ENCODE results near the gene CDC7.

DNA sequence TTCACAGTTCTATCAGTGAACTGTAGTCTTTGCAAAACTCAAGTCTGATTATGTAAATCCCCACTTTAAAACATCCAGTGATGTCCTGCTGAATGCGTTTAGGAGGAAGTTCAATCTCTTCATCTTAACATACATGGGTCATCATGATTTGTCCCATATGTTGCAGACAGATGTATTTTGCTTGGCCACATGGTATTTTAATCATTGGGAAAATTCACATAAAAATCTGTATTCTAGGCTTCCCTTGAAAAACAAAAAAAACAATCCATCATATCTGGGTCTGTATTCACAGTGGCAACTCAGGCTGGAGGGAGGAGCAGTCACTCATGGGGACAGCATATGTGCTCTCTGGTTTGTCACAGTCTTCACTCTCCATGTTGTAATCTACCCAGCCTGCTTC, 44.8 kb upstream of the CDC7 start:
- no peak for TF ChIP-seq POLR2A (IDR thresholded peaks at IDR 0.05)
- TF ChIP-seq, protein P1, sequence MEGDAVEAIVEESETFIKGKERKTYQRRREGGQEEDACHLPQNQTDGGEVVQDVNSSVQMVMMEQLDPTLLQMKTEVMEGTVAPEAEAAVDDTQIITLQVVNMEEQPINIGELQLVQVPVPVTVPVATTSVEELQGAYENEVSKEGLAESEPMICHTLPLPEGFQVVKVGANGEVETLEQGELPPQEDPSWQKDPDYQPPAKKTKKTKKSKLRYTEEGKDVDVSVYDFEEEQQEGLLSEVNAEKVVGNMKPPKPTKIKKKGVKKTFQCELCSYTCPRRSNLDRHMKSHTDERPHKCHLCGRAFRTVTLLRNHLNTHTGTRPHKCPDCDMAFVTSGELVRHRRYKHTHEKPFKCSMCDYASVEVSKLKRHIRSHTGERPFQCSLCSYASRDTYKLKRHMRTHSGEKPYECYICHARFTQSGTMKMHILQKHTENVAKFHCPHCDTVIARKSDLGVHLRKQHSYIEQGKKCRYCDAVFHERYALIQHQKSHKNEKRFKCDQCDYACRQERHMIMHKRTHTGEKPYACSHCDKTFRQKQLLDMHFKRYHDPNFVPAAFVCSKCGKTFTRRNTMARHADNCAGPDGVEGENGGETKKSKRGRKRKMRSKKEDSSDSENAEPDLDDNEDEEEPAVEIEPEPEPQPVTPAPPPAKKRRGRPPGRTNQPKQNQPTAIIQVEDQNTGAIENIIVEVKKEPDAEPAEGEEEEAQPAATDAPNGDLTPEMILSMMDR (IDR thresholded peaks at IDR 0.05) = no peak

Data from breast epithelium (tissue), 3 donors.